ENCODE measurements around the gene PANX2. TPM values are rescaled to one million over a fixed set of nuclear protein-coding genes. Genes with fewer than 3 reads are reported as not detected.
"Not testable (repeated sequence)": the region's sequence is repeated elsewhere in the genome, so short reads cannot be mapped to it uniquely, and the experiment has no call there.

PANX2 gene
- total RNA-seq, 1 donor from 2014 or later = 4.2 TPM

DNA sequence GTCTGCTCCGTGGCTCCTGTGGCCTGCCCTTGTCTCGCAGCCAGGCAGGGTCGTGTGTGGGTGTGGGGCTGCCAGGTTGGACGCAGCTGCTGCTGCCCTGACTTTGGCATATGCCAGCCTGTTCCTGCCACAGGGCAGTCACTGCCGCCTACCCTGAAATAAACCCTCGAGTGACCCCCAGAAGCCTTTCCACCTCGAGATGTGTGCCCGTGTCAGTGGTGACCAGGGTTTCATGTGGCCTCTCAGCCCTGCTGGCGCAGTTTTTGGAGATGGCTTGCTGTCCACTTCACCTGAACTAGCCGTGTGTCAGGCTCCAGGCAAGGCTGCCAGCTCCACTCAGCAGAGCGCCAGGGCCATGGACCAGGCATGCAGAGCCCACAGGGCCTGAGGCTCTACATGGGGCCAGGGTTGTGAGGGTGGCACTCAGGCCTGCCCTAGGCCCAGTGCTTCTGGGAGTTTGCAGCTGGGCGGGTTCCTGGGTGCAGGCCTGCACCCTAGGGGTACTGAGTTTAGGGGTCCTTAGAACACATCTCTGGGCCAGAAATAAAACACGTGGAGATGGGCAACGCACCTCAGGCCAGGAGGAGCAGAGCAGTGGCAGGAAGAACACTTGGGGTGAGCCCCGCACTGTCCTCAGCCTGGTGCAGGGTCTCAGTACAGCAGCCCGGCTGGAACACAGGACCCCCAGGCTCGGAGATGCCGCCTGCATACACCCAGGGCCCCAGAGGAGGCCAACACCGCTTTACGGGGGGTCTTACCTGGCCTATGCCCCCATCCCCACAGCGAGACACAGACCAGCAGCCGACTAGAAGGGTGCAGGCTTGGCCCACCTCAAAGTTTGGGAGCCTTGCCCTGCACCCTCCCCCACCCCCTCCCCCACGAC is 8.8 kb upstream of the PANX2 start:
- no peaks in the 10 kb centered on the region for H3K4me1 ChIP-seq
- H3K27ac ChIP-seq = no peak overlapping the region
- no peaks in the 10 kb centered on the region for H3K9me3 ChIP-seq
- no peaks in the 10 kb centered on the region for H3K36me3 ChIP-seq
- TF ChIP-seq POLR2A (IDR thresholded peaks at IDR 0.05) (no peak), POLR2AphosphoS5 (IDR thresholded peaks at IDR 0.05; ENCODE audit: insufficient read depth in 1 of 2, low read depth in 1 of 2) (no peak)
- TF ChIP-seq, protein P1, sequence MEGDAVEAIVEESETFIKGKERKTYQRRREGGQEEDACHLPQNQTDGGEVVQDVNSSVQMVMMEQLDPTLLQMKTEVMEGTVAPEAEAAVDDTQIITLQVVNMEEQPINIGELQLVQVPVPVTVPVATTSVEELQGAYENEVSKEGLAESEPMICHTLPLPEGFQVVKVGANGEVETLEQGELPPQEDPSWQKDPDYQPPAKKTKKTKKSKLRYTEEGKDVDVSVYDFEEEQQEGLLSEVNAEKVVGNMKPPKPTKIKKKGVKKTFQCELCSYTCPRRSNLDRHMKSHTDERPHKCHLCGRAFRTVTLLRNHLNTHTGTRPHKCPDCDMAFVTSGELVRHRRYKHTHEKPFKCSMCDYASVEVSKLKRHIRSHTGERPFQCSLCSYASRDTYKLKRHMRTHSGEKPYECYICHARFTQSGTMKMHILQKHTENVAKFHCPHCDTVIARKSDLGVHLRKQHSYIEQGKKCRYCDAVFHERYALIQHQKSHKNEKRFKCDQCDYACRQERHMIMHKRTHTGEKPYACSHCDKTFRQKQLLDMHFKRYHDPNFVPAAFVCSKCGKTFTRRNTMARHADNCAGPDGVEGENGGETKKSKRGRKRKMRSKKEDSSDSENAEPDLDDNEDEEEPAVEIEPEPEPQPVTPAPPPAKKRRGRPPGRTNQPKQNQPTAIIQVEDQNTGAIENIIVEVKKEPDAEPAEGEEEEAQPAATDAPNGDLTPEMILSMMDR (IDR thresholded peaks at IDR 0.05) = no peak
- no peaks in the 10 kb centered on the region for H3K27me3 ChIP-seq
- DNase-seq (ENCODE audit: extremely low spot score in 2 of 2) = no peak
- H3K4me3 ChIP-seq = no peak overlapping the region
- intact Hi-C loops (cut with DNase I) = no loop called here

DNA sequence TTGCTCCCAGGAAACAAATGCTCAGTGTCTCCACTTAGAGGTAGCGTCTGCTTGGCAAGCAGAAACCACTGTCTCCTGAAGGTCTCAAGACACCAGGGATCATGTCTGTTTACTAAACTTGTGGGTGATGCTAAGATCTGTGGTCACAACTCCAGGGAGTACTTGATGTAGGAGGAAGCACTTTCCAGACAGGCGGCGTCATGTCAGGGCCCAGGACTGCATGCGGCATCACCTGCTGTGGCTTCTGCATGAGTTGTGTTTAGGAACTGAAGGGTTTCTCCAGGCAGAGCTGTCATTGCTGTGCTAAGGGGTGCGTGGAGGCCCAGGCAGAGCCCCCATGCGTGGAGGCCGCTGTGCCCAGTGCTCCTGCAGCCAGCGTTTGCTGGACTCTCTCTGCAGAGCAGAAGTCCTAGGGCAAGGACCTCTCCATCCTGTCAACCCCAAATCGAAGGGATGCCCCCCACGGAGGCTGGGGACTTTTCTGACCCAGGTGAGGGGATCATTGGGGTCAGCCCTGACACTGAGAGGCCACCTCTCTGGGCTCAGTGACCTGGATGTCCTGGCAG is 8.1 kb upstream of the PANX2 start:
- Histone ChIP-seq H3K27ac (no peak overlapping the region), H3K4me1 (no peaks in the 10 kb centered on the region), H3K4me3 (no peak overlapping the region), H3K9me3 (no peaks in the 10 kb centered on the region), H3K36me3 (no peaks in the 10 kb centered on the region), H3K27me3 (no peaks in the 10 kb centered on the region)
- TF ChIP-seq POLR2A (IDR thresholded peaks at IDR 0.05) = no peak
- no peak for TF ChIP-seq POLR2AphosphoS5 (IDR thresholded peaks at IDR 0.05; ENCODE audit: insufficient read depth in 1 of 2, low read depth in 1 of 2)
- TF ChIP-seq, protein P1 (IDR thresholded peaks at IDR 0.05) = no peak
- DNase-seq (ENCODE audit: extremely low spot score in 2 of 2) = no peak
- intact Hi-C loops (cut with DNase I) = no loop called here

DNA sequence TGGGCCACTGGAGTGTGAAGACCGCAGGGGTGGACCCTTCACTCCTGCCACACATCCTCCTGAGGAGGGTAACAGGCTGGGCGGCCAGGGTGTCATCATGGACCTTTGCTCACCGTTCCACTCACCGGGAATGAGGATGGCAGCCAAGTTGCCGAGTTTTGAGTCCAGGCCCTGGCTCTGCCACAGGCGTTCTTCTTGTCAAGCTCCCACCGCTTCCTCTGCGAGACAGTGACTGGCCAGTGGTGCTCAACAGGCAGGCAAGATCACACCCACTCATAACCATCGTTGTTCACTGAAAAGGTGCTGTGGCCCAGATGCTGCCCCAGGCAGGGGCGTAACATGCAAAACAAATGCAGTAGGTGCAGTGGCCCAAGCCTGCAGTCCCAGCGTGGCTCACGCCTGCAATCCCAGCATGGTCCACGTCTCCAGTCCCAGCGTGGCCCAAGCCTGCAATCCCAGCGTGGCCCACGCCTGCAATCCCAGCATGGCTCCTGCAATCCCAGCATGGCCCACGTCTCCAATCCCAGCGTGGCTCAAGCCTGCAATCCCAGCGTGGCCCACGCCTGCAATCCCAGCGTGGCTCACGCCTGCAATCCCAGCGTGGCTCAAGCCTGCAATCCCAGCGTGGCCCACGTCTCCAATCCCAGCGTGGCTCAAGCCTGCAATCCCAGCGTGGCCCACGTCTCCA is 5.0 kb upstream of the PANX2 start:
- Histone ChIP-seq H3K27me3 (no peaks in the 10 kb centered on the region), H3K27ac (no peak overlapping the region), H3K9me3 (no peaks in the 10 kb centered on the region), H3K4me1 (peaks cover 8% of the 10 kb centered on the region), H3K36me3 (no peaks in the 10 kb centered on the region), H3K4me3 (no peak overlapping the region)
- DNase-seq (ENCODE audit: extremely low spot score in 2 of 2) = no peak
- TF ChIP-seq POLR2A (IDR thresholded peaks at IDR 0.05) = no peak
- TF ChIP-seq POLR2AphosphoS5 (IDR thresholded peaks at IDR 0.05; ENCODE audit: insufficient read depth in 1 of 2, low read depth in 1 of 2) = no peak
- TF ChIP-seq, protein P1 (IDR thresholded peaks at IDR 0.05) = no peak
- intact Hi-C loops (cut with DNase I) = no loop called here

DNA sequence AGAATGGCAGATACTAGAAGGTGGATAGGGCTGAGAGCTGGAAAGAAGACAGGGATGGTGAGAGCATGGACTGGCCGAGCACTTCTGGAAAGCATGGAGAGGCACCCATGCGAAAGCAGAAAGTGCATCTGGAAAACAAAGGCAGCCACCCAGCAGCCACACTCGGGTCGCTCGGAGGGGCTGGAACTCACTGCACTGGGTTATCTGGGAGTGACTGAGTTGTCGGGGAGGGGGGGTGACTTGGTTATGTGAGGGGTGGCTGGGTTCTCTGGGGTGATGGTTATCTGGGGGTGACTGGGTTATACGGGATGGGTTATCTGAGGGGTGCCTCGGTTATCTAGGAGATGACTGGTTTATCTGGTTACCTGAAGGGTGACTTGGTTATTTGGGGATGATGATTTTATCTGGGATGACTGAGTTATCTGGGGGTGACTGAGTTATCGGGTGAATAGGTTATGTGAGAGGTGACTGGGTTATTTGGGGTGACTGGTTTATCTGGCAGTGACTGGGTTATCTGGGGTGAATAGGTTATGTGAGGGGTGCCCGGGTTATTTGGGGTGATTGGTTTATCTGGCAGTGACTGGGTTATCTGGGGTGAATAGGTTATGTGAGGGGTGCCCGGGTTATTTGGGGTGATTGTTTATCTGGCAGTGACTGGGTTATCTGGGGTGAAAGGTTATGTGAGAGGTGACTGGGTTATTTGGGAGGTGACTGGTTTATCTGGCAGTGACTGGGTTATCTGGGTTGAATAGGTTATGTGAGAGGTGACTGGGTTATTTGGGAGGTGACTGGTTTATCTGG is 2.6 kb upstream of the PANX2 start:
- Histone ChIP-seq H3K27ac (no peak overlapping the region), H3K4me1 (peaks cover 18% of the 10 kb centered on the region), H3K36me3 (no peaks in the 10 kb centered on the region), H3K27me3 (no peaks in the 10 kb centered on the region), H3K9me3 (no peaks in the 10 kb centered on the region), H3K4me3 (no peak overlapping the region)
- DNase-seq (ENCODE audit: extremely low spot score in 2 of 2) = no peak
- intact Hi-C loops (cut with DNase I) = no loop called here
- no peak for TF ChIP-seq POLR2A (IDR thresholded peaks at IDR 0.05)
- TF ChIP-seq, protein P1 (IDR thresholded peaks at IDR 0.05) = no peak
- no peak for TF ChIP-seq POLR2AphosphoS5 (IDR thresholded peaks at IDR 0.05; ENCODE audit: insufficient read depth in 1 of 2, low read depth in 1 of 2)

DNA sequence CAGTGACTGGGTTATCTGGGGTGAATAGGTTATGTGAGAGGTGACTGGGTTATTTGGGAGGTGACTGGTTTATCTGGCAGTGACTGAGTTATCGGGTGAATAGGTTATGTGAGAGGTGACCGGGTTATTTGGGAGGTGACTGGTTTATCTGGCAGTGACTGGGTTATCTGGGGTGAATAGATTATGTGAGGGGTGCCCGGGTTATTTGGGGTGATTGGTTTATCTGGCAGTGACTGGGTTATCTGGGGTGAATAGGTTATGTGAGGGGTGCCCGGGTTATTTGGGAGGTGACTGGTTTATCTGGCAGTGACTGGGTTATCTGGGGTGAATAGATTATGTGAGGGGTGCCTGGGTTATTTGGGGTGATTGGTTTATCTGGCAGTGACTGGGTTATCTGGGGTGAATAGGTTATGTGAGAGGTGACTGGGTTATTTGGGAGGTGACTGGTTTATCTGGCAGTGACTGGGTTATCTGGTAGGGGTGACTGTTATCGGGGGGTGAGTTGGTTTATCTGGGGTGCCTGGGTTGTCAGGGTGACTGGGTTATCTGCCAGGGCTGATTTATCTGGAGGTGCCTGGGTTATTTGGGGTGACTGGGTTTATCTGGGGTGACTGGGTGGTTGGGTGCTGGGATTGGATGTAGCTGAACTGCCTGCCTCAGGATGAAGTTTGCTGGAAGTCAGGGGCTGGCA is 1.9 kb upstream of the PANX2 start:
- H3K27ac ChIP-seq; H3K36me3 ChIP-seq; DNase-seq (ENCODE audit: extremely low spot score in 2 of 2); H3K27me3 ChIP-seq; H3K4me3 ChIP-seq; intact Hi-C loops (cut with DNase I); H3K9me3 ChIP-seq: not testable (repeated sequence)
- peaks cover 18% of the 10 kb centered on the region for H3K4me1 ChIP-seq
